Measurements from ENCODE around the gene PROSER1.

DNA sequence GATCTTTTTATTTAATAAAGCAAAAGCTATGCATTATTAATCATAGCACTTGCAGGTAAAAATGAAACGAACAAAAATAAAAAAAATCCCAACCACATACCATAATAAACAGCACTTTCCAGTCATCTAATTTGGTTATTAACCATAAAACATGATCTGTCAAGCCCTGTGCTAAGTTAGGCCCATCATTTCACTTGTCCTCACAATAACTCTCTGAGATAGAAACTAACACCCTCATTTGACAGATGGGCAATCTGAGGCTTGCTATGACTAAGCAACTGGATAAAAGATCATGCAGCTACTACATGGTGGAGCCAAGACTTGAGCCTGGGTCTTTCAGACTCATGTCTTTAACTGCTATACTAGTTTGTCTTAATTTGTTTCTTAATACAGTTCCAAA lies 21.8 kb downstream of the PROSER1 start:
- TF ChIP-seq, protein P1, sequence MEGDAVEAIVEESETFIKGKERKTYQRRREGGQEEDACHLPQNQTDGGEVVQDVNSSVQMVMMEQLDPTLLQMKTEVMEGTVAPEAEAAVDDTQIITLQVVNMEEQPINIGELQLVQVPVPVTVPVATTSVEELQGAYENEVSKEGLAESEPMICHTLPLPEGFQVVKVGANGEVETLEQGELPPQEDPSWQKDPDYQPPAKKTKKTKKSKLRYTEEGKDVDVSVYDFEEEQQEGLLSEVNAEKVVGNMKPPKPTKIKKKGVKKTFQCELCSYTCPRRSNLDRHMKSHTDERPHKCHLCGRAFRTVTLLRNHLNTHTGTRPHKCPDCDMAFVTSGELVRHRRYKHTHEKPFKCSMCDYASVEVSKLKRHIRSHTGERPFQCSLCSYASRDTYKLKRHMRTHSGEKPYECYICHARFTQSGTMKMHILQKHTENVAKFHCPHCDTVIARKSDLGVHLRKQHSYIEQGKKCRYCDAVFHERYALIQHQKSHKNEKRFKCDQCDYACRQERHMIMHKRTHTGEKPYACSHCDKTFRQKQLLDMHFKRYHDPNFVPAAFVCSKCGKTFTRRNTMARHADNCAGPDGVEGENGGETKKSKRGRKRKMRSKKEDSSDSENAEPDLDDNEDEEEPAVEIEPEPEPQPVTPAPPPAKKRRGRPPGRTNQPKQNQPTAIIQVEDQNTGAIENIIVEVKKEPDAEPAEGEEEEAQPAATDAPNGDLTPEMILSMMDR (IDR thresholded peaks at IDR 0.05) = no peak
- TF ChIP-seq POLR2AphosphoS5 (IDR thresholded peaks at IDR 0.05) = no peak
- TF ChIP-seq EP300 (IDR thresholded peaks at IDR 0.05) = no peak

Data from sigmoid colon (tissue), 4 donors.